Measurements from ENCODE around the gene DAGLB. TPM values are rescaled to one million over a fixed set of nuclear protein-coding genes. Genes with fewer than 3 reads are reported as not detected.

The DAGLB gene, protein sequence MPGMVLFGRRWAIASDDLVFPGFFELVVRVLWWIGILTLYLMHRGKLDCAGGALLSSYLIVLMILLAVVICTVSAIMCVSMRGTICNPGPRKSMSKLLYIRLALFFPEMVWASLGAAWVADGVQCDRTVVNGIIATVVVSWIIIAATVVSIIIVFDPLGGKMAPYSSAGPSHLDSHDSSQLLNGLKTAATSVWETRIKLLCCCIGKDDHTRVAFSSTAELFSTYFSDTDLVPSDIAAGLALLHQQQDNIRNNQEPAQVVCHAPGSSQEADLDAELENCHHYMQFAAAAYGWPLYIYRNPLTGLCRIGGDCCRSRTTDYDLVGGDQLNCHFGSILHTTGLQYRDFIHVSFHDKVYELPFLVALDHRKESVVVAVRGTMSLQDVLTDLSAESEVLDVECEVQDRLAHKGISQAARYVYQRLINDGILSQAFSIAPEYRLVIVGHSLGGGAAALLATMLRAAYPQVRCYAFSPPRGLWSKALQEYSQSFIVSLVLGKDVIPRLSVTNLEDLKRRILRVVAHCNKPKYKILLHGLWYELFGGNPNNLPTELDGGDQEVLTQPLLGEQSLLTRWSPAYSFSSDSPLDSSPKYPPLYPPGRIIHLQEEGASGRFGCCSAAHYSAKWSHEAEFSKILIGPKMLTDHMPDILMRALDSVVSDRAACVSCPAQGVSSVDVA
- 19.3 TPM for total RNA-seq

- H3K4me3 ChIP-seq (ENCODE audit: low read length in 3 of 3) = peak within 1 kb of the TSS; percentile 92 to 97 (median 96)
- no peaks in the 10 kb centered on the region for H3K27me3 ChIP-seq (ENCODE audit: control insufficient read depth in 3 of 3, insufficient read depth in 3 of 3, low read length in 3 of 3)
- peak within 1 kb of the TSS; percentile 92 for H3K27ac ChIP-seq (ENCODE audit: low read depth, low read length)
- peak within 1 kb of the TSS; percentile 91 to 98 (median 97) for H3K9ac ChIP-seq (ENCODE audit: low read depth in 1 of 3, low read length in 3 of 3)
- H3K9me3 ChIP-seq (ENCODE audit: control insufficient read depth in 3 of 3, low read length in 3 of 3) = no peaks in the 10 kb centered on the region
- H3K36me3 ChIP-seq (ENCODE audit: control insufficient read depth in 3 of 3, insufficient read depth in 3 of 3, low read length in 3 of 3) = peaks cover 12 to 22% (median 12%) of the 10 kb centered on the region in 3 donors
- peaks cover 24 to 39% (median 25%) of the 10 kb centered on the region in 3 donors for H3K4me1 ChIP-seq (ENCODE audit: control insufficient read depth in 3 of 3, insufficient read depth in 3 of 3, low read length in 3 of 3)
Measured at GRCh38 chr7:6447581-6448199, at the start of gene DAGLB. TSS of gene DAGLB (minus strand) at chr7:6447954. CDS start at chr7:6447842, 112 bp downstream.

- Histone ChIP-seq H3K9me3 (ENCODE audit: control insufficient read depth in 3 of 3, low read length in 3 of 3) (no peaks in the 10 kb centered on the region), H3K9ac (ENCODE audit: low read depth in 1 of 3, low read length in 3 of 3) (no peak overlapping the region), H3K36me3 (ENCODE audit: control insufficient read depth in 3 of 3, insufficient read depth in 3 of 3, low read length in 3 of 3) (no peaks in the 10 kb centered on the region), H3K27ac (ENCODE audit: low read depth, low read length) (no peak overlapping the region), H3K27me3 (ENCODE audit: control insufficient read depth in 3 of 3, insufficient read depth in 3 of 3, low read length in 3 of 3) (no peaks in the 10 kb centered on the region), H3K4me3 (ENCODE audit: low read length in 3 of 3) (no peak overlapping the region), H3K4me1 (ENCODE audit: control insufficient read depth in 3 of 3, insufficient read depth in 3 of 3, low read length in 3 of 3) (no peaks in the 10 kb centered on the region)
Measured at GRCh38 chr7:6497637-6497905, 49.8 kb upstream of the DAGLB start.

DNA sequence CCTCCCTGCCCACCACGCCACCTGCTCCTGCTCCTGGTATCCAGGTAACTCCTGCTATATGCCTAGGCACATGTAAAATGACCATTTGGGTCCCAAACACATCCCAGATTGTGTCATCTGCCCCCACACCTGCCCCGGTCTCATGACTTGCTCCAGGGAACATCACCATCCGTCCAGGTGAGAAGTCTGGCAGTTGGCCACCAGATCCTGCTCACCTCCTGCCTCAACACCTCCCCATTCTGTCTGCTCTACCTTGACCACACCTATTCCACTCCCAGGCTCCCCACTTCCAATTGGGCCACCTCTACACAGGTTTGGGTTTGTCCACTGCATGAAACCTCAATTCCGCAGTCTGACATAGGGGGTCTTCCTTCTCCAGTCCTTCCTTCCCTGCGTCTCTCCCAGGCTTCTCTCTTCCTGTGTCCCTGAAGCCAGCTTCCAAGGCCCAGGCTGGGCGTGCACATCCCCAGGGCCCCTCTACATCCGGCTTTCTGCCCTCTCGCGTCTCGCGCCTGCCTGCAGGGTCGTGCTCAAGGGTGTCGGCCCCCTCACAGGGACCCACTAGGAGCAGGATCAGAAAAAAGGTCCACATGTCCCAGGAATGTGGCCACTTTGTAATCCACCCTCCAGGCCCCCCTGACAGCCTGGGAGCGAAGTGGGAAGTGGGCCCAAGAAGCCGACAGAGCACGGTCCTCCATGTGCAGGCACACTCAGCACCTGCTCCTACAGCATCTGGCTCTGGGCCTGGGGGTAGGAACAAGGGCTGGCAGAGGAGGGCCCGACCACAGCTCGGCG lies 49.3 kb upstream of the DAGLB start:
- H3K4me3 ChIP-seq (ENCODE audit: low read length in 3 of 3) = no peak overlapping the region
- no peaks in the 10 kb centered on the region for H3K36me3 ChIP-seq (ENCODE audit: control insufficient read depth in 3 of 3, insufficient read depth in 3 of 3, low read length in 3 of 3)
- H3K27ac ChIP-seq (ENCODE audit: low read depth, low read length) = no peak overlapping the region
- no peaks in the 10 kb centered on the region for H3K4me1 ChIP-seq (ENCODE audit: control insufficient read depth in 3 of 3, insufficient read depth in 3 of 3, low read length in 3 of 3)
- H3K9me3 ChIP-seq (ENCODE audit: control insufficient read depth in 3 of 3, low read length in 3 of 3) = no peaks in the 10 kb centered on the region
- no peak overlapping the region for H3K9ac ChIP-seq (ENCODE audit: low read depth in 1 of 3, low read length in 3 of 3)
- H3K27me3 ChIP-seq (ENCODE audit: control insufficient read depth in 3 of 3, insufficient read depth in 3 of 3, low read length in 3 of 3) = no peaks in the 10 kb centered on the region

DNA sequence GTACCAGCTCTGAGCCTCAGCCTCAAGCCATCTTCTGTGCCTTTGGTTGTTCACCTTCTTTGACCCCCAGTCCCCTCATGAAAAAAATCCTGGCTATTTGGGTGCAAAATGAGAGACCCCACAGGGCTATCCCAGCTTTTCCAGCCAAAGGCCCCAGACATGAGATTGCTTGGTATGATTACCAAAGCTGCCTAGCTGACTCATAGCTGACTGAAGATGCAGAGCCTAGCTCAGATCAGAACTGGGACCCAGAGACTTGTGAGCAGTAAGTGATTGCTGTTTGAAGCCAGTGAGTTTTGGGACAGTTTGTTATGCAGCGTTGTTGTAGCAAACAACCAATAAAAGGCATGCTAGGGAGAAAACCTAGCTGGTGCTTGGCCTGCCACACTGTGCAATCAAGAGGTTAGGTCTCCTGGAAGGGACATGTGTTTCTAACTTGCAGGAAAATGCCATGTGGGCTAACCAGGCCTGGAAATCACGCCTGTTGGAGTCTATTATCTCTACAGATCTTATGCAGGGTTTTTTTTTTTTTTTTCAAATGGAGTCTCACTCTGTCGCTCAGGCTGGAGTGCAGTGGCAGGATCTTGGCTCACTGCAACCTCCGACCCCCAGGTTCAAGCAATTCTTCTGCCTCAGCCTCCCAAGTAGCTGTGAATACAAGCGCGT lies 48.0 kb upstream of the DAGLB start:
- no peak overlapping the region for H3K27ac ChIP-seq (ENCODE audit: low read depth, low read length)
- H3K4me1 ChIP-seq (ENCODE audit: control insufficient read depth in 3 of 3, insufficient read depth in 3 of 3, low read length in 3 of 3) = no peaks in the 10 kb centered on the region
- H3K36me3 ChIP-seq (ENCODE audit: control insufficient read depth in 3 of 3, insufficient read depth in 3 of 3, low read length in 3 of 3) = no peaks in the 10 kb centered on the region
- no peak overlapping the region for H3K4me3 ChIP-seq (ENCODE audit: low read length in 3 of 3)
- H3K9me3 ChIP-seq (ENCODE audit: control insufficient read depth in 3 of 3, low read length in 3 of 3) = no peaks in the 10 kb centered on the region
- no peak overlapping the region for H3K9ac ChIP-seq (ENCODE audit: low read depth in 1 of 3, low read length in 3 of 3)
- H3K27me3 ChIP-seq (ENCODE audit: control insufficient read depth in 3 of 3, insufficient read depth in 3 of 3, low read length in 3 of 3) = no peaks in the 10 kb centered on the region

DNA sequence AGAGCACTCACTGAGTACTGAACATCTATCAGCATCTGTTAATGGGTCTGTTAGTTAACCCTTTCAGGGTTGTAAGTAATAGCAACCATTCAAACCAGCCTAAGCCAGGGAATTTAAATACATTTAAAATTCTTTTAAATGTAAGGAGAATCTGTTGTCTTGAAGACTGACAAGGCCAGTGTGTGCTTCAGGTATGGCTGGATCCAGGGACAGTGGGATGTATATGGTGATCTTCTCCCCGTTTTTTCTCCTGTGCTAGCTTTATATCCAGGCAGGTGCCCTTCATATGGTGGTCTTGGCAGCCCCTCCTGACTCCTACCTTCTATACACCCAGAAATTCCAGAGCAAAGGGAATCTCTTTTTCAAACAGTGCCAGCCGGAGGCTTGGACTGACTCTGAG lies 46.6 kb upstream of the DAGLB start:
- no peaks in the 10 kb centered on the region for H3K4me1 ChIP-seq (ENCODE audit: control insufficient read depth in 3 of 3, insufficient read depth in 3 of 3, low read length in 3 of 3)

DNA sequence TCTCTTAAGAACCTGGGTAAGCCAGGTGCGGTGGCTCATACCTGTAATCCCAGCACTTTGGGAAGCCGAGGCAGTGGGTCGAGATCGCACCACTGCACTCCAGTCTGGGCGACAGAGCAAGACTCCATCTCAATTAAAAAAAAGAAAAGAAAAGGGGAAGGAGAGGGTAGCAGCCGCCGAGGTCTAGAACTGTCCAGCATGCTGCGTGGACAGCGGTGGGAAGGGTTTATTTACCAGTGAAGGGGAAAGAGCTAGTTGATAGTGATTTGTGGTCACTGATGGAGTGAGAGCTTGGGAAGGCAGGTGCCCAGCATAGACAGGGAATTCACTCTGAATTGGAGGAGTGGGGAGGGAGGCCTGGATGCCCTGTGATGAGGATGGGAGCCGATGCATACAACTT lies 43.4 kb upstream of the DAGLB start:
- Histone ChIP-seq H3K27ac (ENCODE audit: low read depth, low read length) (no peak overlapping the region), H3K9ac (ENCODE audit: low read depth in 1 of 3, low read length in 3 of 3) (no peak overlapping the region), H3K4me3 (ENCODE audit: low read length in 3 of 3) (no peak overlapping the region), H3K36me3 (ENCODE audit: control insufficient read depth in 3 of 3, insufficient read depth in 3 of 3, low read length in 3 of 3) (no peaks in the 10 kb centered on the region), H3K9me3 (ENCODE audit: control insufficient read depth in 3 of 3, low read length in 3 of 3) (no peaks in the 10 kb centered on the region), H3K4me1 (ENCODE audit: control insufficient read depth in 3 of 3, insufficient read depth in 3 of 3, low read length in 3 of 3) (no peaks in the 10 kb centered on the region), H3K27me3 (ENCODE audit: control insufficient read depth in 3 of 3, insufficient read depth in 3 of 3, low read length in 3 of 3) (no peaks in the 10 kb centered on the region)

More for the DNA sequence above, 46.6 kb upstream of the DAGLB start:
- H3K36me3 ChIP-seq (ENCODE audit: control insufficient read depth in 3 of 3, insufficient read depth in 3 of 3, low read length in 3 of 3) = no peaks in the 10 kb centered on the region
- no peaks in the 10 kb centered on the region for H3K9me3 ChIP-seq (ENCODE audit: control insufficient read depth in 3 of 3, low read length in 3 of 3)
- H3K9ac ChIP-seq (ENCODE audit: low read depth in 1 of 3, low read length in 3 of 3) = no peak overlapping the region
- no peaks in the 10 kb centered on the region for H3K27me3 ChIP-seq (ENCODE audit: control insufficient read depth in 3 of 3, insufficient read depth in 3 of 3, low read length in 3 of 3)
- H3K4me3 ChIP-seq (ENCODE audit: low read length in 3 of 3) = no peak overlapping the region
- no peak overlapping the region for H3K27ac ChIP-seq (ENCODE audit: low read depth, low read length)

GRCh38 chr7:6489612-6490011 lies 41.9 kb upstream of the DAGLB start:
- Histone ChIP-seq H3K4me3 (ENCODE audit: low read length in 3 of 3) (no peak overlapping the region), H3K9me3 (ENCODE audit: control insufficient read depth in 3 of 3, low read length in 3 of 3) (no peaks in the 10 kb centered on the region), H3K27me3 (ENCODE audit: control insufficient read depth in 3 of 3, insufficient read depth in 3 of 3, low read length in 3 of 3) (no peaks in the 10 kb centered on the region), H3K27ac (ENCODE audit: low read depth, low read length) (no peak overlapping the region), H3K4me1 (ENCODE audit: control insufficient read depth in 3 of 3, insufficient read depth in 3 of 3, low read length in 3 of 3) (peaks cover under 1% of the 10 kb centered on the region in 3 donors), H3K36me3 (ENCODE audit: control insufficient read depth in 3 of 3, insufficient read depth in 3 of 3, low read length in 3 of 3) (no peaks in the 10 kb centered on the region), H3K9ac (ENCODE audit: low read depth in 1 of 3, low read length in 3 of 3) (no peak overlapping the region)

GRCh38 chr7:6487184-6487545 lies 39.4 kb upstream of the DAGLB start:
- no peaks in the 10 kb centered on the region for H3K27me3 ChIP-seq (ENCODE audit: control insufficient read depth in 3 of 3, insufficient read depth in 3 of 3, low read length in 3 of 3)
- H3K4me3 ChIP-seq (ENCODE audit: low read length in 3 of 3) = no peak overlapping the region

GRCh38 chr7:6486438-6487183 lies 38.9 kb upstream of the DAGLB start:
- Histone ChIP-seq H3K36me3 (ENCODE audit: control insufficient read depth in 3 of 3, insufficient read depth in 3 of 3, low read length in 3 of 3) (peaks cover 0 to under 1% (median 0%) of the 10 kb centered on the region in 3 donors), H3K27ac (ENCODE audit: low read depth, low read length) (no peak overlapping the region), H3K4me3 (ENCODE audit: low read length in 3 of 3) (no peak overlapping the region), H3K9me3 (ENCODE audit: control insufficient read depth in 3 of 3, low read length in 3 of 3) (no peaks in the 10 kb centered on the region), H3K9ac (ENCODE audit: low read depth in 1 of 3, low read length in 3 of 3) (no peak overlapping the region), H3K4me1 (ENCODE audit: control insufficient read depth in 3 of 3, insufficient read depth in 3 of 3, low read length in 3 of 3) (peaks cover 6 to 15% (median 12%) of the 10 kb centered on the region in 3 donors), H3K27me3 (ENCODE audit: control insufficient read depth in 3 of 3, insufficient read depth in 3 of 3, low read length in 3 of 3) (no peaks in the 10 kb centered on the region)

More at GRCh38 chr7:6487184-6487545, 39.4 kb upstream of the DAGLB start:
- H3K9me3 ChIP-seq (ENCODE audit: control insufficient read depth in 3 of 3, low read length in 3 of 3) = no peaks in the 10 kb centered on the region
- H3K4me1 ChIP-seq (ENCODE audit: control insufficient read depth in 3 of 3, insufficient read depth in 3 of 3, low read length in 3 of 3) = peaks cover 6 to 13% (median 11%) of the 10 kb centered on the region in 3 donors
- no peak overlapping the region for H3K9ac ChIP-seq (ENCODE audit: low read depth in 1 of 3, low read length in 3 of 3)
- no peak overlapping the region for H3K27ac ChIP-seq (ENCODE audit: low read depth, low read length)
- H3K36me3 ChIP-seq (ENCODE audit: control insufficient read depth in 3 of 3, insufficient read depth in 3 of 3, low read length in 3 of 3) = no peaks in the 10 kb centered on the region

Data from skeletal muscle tissue (tissue), 4 donors.